Mesenchymal stem cell (in vitro differentiated cells and primary cell): ENCODE data around the gene NBPF4.
"Not testable (repeated sequence)": the region's sequence is repeated elsewhere in the genome, so short reads cannot be mapped to it uniquely, and the experiment has no call there.

Source experiments
- DNase-seq: peaks from one replicate; pipeline ENCODE4 v3.0.0-alpha.2; 2013
- H2AFZ ChIP-seq: one replicate; pipeline ENCODE4 v1.6.1; 2013; ENCODE audit warnings: low read depth, mild to moderate bottlenecking, control low read depth, inconsistent platforms, low read length, moderate library complexity
- H2AK5ac ChIP-seq: 2 replicates; pipeline ENCODE4 v1.6.1; 2013; ENCODE audit warnings: low read length, moderate library complexity, mild to moderate bottlenecking, inconsistent platforms; ENCODE audit not compliant: severe bottlenecking
- H2BK120ac ChIP-seq: one replicate; pipeline ENCODE4 v1.6.1; 2013; ENCODE audit warnings: low read depth, mild to moderate bottlenecking, inconsistent platforms, low read length, moderate library complexity
- H2BK12ac ChIP-seq, 2 experiments: one replicate each; pipeline ENCODE4 v1.6.1; 2013; ENCODE audit warnings: inconsistent platforms in 2 of 2, low read length in 2 of 2, mild to moderate bottlenecking in 2 of 2, moderate library complexity in 2 of 2, control low read depth in 1 of 2
- H2BK15ac ChIP-seq: one replicate; pipeline ENCODE4 v1.6.1; 2013; ENCODE audit warnings: mild to moderate bottlenecking, low read depth, inconsistent platforms; ENCODE audit not compliant: poor library complexity, severe bottlenecking
- H2BK5ac ChIP-seq: 2 replicates; pipeline ENCODE4 v1.6.1; 2013; ENCODE audit warnings: low read depth, mild to moderate bottlenecking, low read length, control low read depth, inconsistent platforms; ENCODE audit not compliant: poor library complexity, severe bottlenecking
- H3K14ac ChIP-seq, 2 experiments: one replicate each; pipeline ENCODE4 v1.6.1; 2013; ENCODE audit warnings: inconsistent platforms in 2 of 2, low read length in 2 of 2, control low read depth in 1 of 2, mild to moderate bottlenecking in 1 of 2, moderate library complexity in 1 of 2
- H3K18ac ChIP-seq, 2 experiments: one replicate each; pipeline ENCODE4 v1.6.1; 2013; ENCODE audit warnings: inconsistent platforms in 2 of 2, low read length in 2 of 2, control low read depth in 1 of 2, low read depth in 1 of 2, mild to moderate bottlenecking in 1 of 2
- H3K23ac ChIP-seq, 2 experiments: one replicate each; pipeline ENCODE4 v1.6.1; 2013; ENCODE audit warnings: inconsistent platforms in 2 of 2, low read length in 2 of 2, mild to moderate bottlenecking in 2 of 2, moderate library complexity in 2 of 2, control low read depth in 1 of 2
- H3K27ac ChIP-seq: 2 replicates; pipeline ENCODE4 v1.5.1; 2013; ENCODE audit warnings: mild to moderate bottlenecking, moderate library complexity, low read length, control low read depth, inconsistent platforms; ENCODE audit not compliant: poor library complexity, severe bottlenecking
- H3K27me3 ChIP-seq, 2 experiments: 2 replicates each; pipeline versions ENCODE4 v1.6.1 to v1.7.0; 2013; ENCODE audit warnings: low read length in 2 of 2, mild to moderate bottlenecking in 2 of 2, moderate library complexity in 2 of 2, control low read depth in 1 of 2, inconsistent platforms in 1 of 2; ENCODE audit not compliant: control insufficient read depth in 1 of 2, insufficient read depth in 1 of 2
- H3K36me3 ChIP-seq, 2 experiments: 2 replicates each; pipeline versions ENCODE4 v1.6.1 to v1.7.0; 2013; ENCODE audit warnings: low read length in 2 of 2, control low read depth in 1 of 2, inconsistent platforms in 1 of 2, low read depth in 1 of 2, mild to moderate bottlenecking in 1 of 2; ENCODE audit not compliant: insufficient read depth in 2 of 2, control insufficient read depth in 1 of 2
- H3K4ac ChIP-seq, 2 experiments: one replicate each; pipeline ENCODE4 v1.6.1; 2013; ENCODE audit warnings: inconsistent platforms in 2 of 2, low read length in 2 of 2, mild to moderate bottlenecking in 2 of 2, moderate library complexity in 2 of 2, control low read depth in 1 of 2, low read depth in 1 of 2
- H3K4me1 ChIP-seq: 2 replicates; pipeline ENCODE4 v1.6.1; 2013; ENCODE audit warnings: low read depth, low read length, control low read depth; ENCODE audit not compliant: control insufficient read depth, insufficient read depth
- H3K4me2 ChIP-seq: 2 replicates; pipeline ENCODE4 v1.6.1; 2013; ENCODE audit warnings: low read length, mild to moderate bottlenecking, inconsistent platforms; ENCODE audit not compliant: poor library complexity, severe bottlenecking
- H3K4me3 ChIP-seq, 2 experiments: 2 replicates each; pipeline versions ENCODE4 v1.5.1 to v1.7.0; 2013; ENCODE audit warnings: low read length in 2 of 2, mild to moderate bottlenecking in 2 of 2, control low read depth in 1 of 2, low read depth in 1 of 2; ENCODE audit not compliant: insufficient read depth in 1 of 2
- H3K79me1 ChIP-seq: replicated peaks from 2 replicates; pipeline ENCODE4 v1.6.1; 2013; ENCODE audit warnings: mild to moderate bottlenecking, control low read depth, low read length, inconsistent platforms; ENCODE audit not compliant: poor library complexity, severe bottlenecking
- H3K9ac ChIP-seq: 2 replicates; pipeline ENCODE4 v1.7.0; 2013; ENCODE audit warnings: mild to moderate bottlenecking, low read length, moderate library complexity
- H3K9me3 ChIP-seq: 2 replicates; pipeline ENCODE4 v1.7.0; 2013; ENCODE audit warnings: mild to moderate bottlenecking, low read length; ENCODE audit not compliant: control insufficient read depth
- H4K8ac ChIP-seq: one replicate; pipeline ENCODE4 v1.6.1; 2013; ENCODE audit warnings: inconsistent platforms, mild to moderate bottlenecking, low read length, moderate library complexity
- H4K91ac ChIP-seq: one replicate; pipeline ENCODE4 v1.6.1; 2013; ENCODE audit warnings: mild to moderate bottlenecking, low read length, inconsistent platforms
- WGBS: methylation state at CpG from one replicate; pipeline ENCODE4 v1.1.7; 2013; ENCODE audit warnings: mixed read lengths; 5-methylcytosine and 5-hydroxymethylcytosine counted together

Gene NBPF4

GRCh38 chr1:108227772-108228171 lies 16.1 kb downstream of the NBPF4 start:
- not testable (repeated sequence) for H4K91ac ChIP-seq, H3K4ac ChIP-seq, H3K14ac ChIP-seq, H3K27me3 ChIP-seq, H3K36me3 ChIP-seq, H3K4me3 ChIP-seq, H3K9ac ChIP-seq, H2BK5ac ChIP-seq, H2BK120ac ChIP-seq, H3K79me1 ChIP-seq, H2AFZ ChIP-seq, DNase-seq, H4K8ac ChIP-seq, H3K4me2 ChIP-seq, H3K27ac ChIP-seq, H3K18ac ChIP-seq, H3K4me1 ChIP-seq, H2AK5ac ChIP-seq, H2BK15ac ChIP-seq, H2BK12ac ChIP-seq, H3K23ac ChIP-seq, H3K9me3 ChIP-seq
- no CpG with 5 or more reads among the region's 7 CpGs for WGBS

GRCh38 chr1:108226855-108227254 lies 17.0 kb downstream of the NBPF4 start:
- H2BK5ac ChIP-seq, H3K4me3 ChIP-seq, H3K4ac ChIP-seq, H3K79me1 ChIP-seq, H2AK5ac ChIP-seq, H3K36me3 ChIP-seq, DNase-seq, H3K23ac ChIP-seq, H2BK120ac ChIP-seq, H3K27ac ChIP-seq, H3K18ac ChIP-seq, H4K91ac ChIP-seq, H2BK12ac ChIP-seq, H3K14ac ChIP-seq, H2AFZ ChIP-seq, H4K8ac ChIP-seq, H3K9me3 ChIP-seq, H2BK15ac ChIP-seq, H3K4me1 ChIP-seq, H3K9ac ChIP-seq, H3K27me3 ChIP-seq, H3K4me2 ChIP-seq: not testable (repeated sequence)
- WGBS, result no CpG with 5 or more reads among the region's 4 CpGs

- not testable (repeated sequence) for DNase-seq, H3K4me3 ChIP-seq, H3K18ac ChIP-seq, H3K14ac ChIP-seq, H2BK5ac ChIP-seq, H3K4me2 ChIP-seq, H3K79me1 ChIP-seq, H3K27me3 ChIP-seq, H3K9me3 ChIP-seq, H3K4ac ChIP-seq, H3K9ac ChIP-seq, H2AK5ac ChIP-seq, H4K8ac ChIP-seq, H3K36me3 ChIP-seq, H2BK12ac ChIP-seq, H3K27ac ChIP-seq, H2BK15ac ChIP-seq, H3K4me1 ChIP-seq, H4K91ac ChIP-seq, H3K23ac ChIP-seq, H2AFZ ChIP-seq, H2BK120ac ChIP-seq
- 89% methylated on average over 7 of the region's 7 CpGs for WGBS
These were observed 20.6 kb downstream of the NBPF4 start for GRCh38 chr1:108223226-108223625.

- H2BK15ac ChIP-seq, H3K4ac ChIP-seq, H3K36me3 ChIP-seq, H2AK5ac ChIP-seq, H3K9ac ChIP-seq, H3K18ac ChIP-seq, H3K14ac ChIP-seq, H2BK12ac ChIP-seq, H3K27me3 ChIP-seq, H3K4me2 ChIP-seq, H4K8ac ChIP-seq, H4K91ac ChIP-seq, H3K4me3 ChIP-seq, H2AFZ ChIP-seq, H3K27ac ChIP-seq, H3K9me3 ChIP-seq, DNase-seq, H3K23ac ChIP-seq, H3K79me1 ChIP-seq, H2BK5ac ChIP-seq, H3K4me1 ChIP-seq, H2BK120ac ChIP-seq: not testable (repeated sequence)
- 87% methylated on average over 5 of the region's 14 CpGs for WGBS
These were observed 26.2 kb downstream of the NBPF4 start for GRCh38 chr1:108217515-108218174.
